ENCODE measurements around the gene SLC25A15.
"Not testable (repeated sequence)": the region's sequence is repeated elsewhere in the genome, so short reads cannot be mapped to it uniquely, and the experiment has no call there.

Gene SLC25A15

GRCh38 chr13:40812724-40813445, 23.5 kb downstream of the SLC25A15 start:
- Histone ChIP-seq H3K9me3 (no peaks in the 10 kb centered on the region), H3K27me3 (no peaks in the 10 kb centered on the region), H3K36me3 (peaks cover 2% of the 10 kb centered on the region), H3K4me3 (ENCODE audit: low read depth, low read length) (no peak overlapping the region), H3K4me1 (no peaks in the 10 kb centered on the region)
- DNase-seq, result no peak
- TF ChIP-seq CTCF (IDR thresholded peaks at IDR 0.05; ENCODE audit: low read depth, low read length), result no peak

- H3K4me3 ChIP-seq (ENCODE audit: low read depth, low read length), result no peak overlapping the region
Observed at GRCh38 chr13:40813667-40814454, 24.4 kb downstream of the SLC25A15 start.

GRCh38 chr13:40814803-40815202, 25.4 kb downstream of the SLC25A15 start:
- DNase-seq, result no peak
- Histone ChIP-seq H3K9me3 (no peaks in the 10 kb centered on the region), H3K36me3 (peaks cover 2% of the 10 kb centered on the region), H3K4me3 (ENCODE audit: low read depth, low read length) (no peak overlapping the region), H3K4me1 (no peaks in the 10 kb centered on the region), H3K27me3 (no peaks in the 10 kb centered on the region)
- no peak for TF ChIP-seq CTCF (IDR thresholded peaks at IDR 0.05; ENCODE audit: low read depth, low read length)

More at GRCh38 chr13:40813667-40814454, 24.4 kb downstream of the SLC25A15 start:
- Histone ChIP-seq H3K9me3 (no peaks in the 10 kb centered on the region), H3K4me1 (no peaks in the 10 kb centered on the region), H3K27me3 (no peaks in the 10 kb centered on the region), H3K36me3 (peaks cover 2% of the 10 kb centered on the region)
- peak; percentile 76 for TF ChIP-seq CTCF (IDR thresholded peaks at IDR 0.05; ENCODE audit: low read depth, low read length)
- peak; percentile 18 for DNase-seq

GRCh38 chr13:40818926-40819325, 29.5 kb downstream of the SLC25A15 start:
- DNase-seq, result no peak
- no peak overlapping the region for H3K4me3 ChIP-seq (ENCODE audit: low read depth, low read length)
- TF ChIP-seq CTCF (IDR thresholded peaks at IDR 0.05; ENCODE audit: low read depth, low read length), result no peak
- no peaks in the 10 kb centered on the region for H3K9me3 ChIP-seq
- H3K27me3 ChIP-seq, result no peaks in the 10 kb centered on the region
- H3K4me1 ChIP-seq, result no peaks in the 10 kb centered on the region
- H3K36me3 ChIP-seq, result no peaks in the 10 kb centered on the region

- Histone ChIP-seq H3K4me3 (ENCODE audit: low read depth, low read length) (no peak overlapping the region), H3K27me3 (no peaks in the 10 kb centered on the region), H3K9me3 (no peaks in the 10 kb centered on the region), H3K4me1 (no peaks in the 10 kb centered on the region), H3K36me3 (no peaks in the 10 kb centered on the region)
- no peak for DNase-seq
- no peak for TF ChIP-seq CTCF (IDR thresholded peaks at IDR 0.05; ENCODE audit: low read depth, low read length)
Observed at GRCh38 chr13:40819797-40820315, 30.4 kb downstream of the SLC25A15 start.

GRCh38 chr13:40839725-40840124, 50.3 kb downstream of the SLC25A15 start:
- DNase-seq; H3K9me3 ChIP-seq; H3K27me3 ChIP-seq; H3K4me3 ChIP-seq (ENCODE audit: low read depth, low read length); H3K36me3 ChIP-seq; H3K4me1 ChIP-seq: not testable (repeated sequence)

GRCh38 chr13:40840955-40841354, 51.5 kb downstream of the SLC25A15 start:
- H3K4me1 ChIP-seq; H3K9me3 ChIP-seq; H3K4me3 ChIP-seq (ENCODE audit: low read depth, low read length); H3K36me3 ChIP-seq; H3K27me3 ChIP-seq; DNase-seq: not testable (repeated sequence)

All from BE2C (cell line).